ENCODE results near the gene PRG2. TPM values are rescaled to one million over a fixed set of nuclear protein-coding genes. Genes with fewer than 3 reads are reported as not detected.

Gene PRG2
- total and polyA plus RNA-seq, 2 donors (not counting 1 experiment from before 2014, with no cell fraction given): 0.07 TPM; not detected in 1

DNA sequence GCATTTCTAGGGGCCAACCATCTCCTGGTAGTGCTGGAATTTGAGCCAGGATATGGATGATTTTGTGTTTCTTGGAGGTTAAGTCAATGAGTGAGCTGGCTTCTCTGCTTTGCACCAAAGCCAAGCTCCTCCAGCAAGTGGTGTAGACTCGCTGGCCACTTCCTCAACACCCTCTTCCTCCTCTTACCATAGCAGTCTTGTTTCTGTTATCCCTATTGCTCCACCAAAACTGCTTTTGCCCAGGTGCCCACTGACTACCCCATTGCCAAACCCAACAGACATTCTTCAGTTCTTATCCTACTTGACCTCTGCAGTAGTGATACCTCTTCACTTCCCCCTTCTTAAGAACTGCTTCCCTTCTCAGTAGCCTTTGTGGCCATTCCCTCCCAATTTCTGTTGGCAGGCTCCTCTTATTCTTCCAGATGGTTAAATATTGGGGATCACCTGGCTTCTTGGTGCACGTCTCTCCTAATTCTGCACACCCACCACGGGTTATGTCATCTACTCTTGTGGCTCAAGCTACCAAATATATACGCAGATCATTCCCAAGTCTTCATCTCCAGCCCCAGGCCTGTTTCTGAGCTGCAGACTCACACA lies 7.0 kb upstream of the PRG2 start:
- no peaks in the 10 kb centered on the region for H3K79me2 ChIP-seq (ENCODE audit: control insufficient read depth, insufficient read depth, low read length)
- ChIA-PET CTCF (interaction anchor here (1.4 kb wide), 1 partner anchor 52 kb away, joined by 3 read pairs; no protein-coding TSS in a partner anchor), POLR2A (interaction anchor here (0.6 kb wide), 1 partner anchor 95 kb away, joined by 15 read pairs; no protein-coding TSS in a partner anchor)
- no peaks in the 10 kb centered on the region for H4K20me1 ChIP-seq (ENCODE audit: control insufficient read depth, insufficient read depth, low read length, poor library complexity, severe bottlenecking)
- no peaks in the 10 kb centered on the region for H3K36me3 ChIP-seq (replicated peaks in 1 of 2; ENCODE audit: control extremely low read depth in 1 of 2, control insufficient read depth in 1 of 2, extremely low read depth in 1 of 2, insufficient read depth in 2 of 2, low read length in 1 of 2)
- Mint-ChIP-seq H3K27ac (no peak overlapping the region), H3K27me3 (no peaks in the 10 kb centered on the region), H3K4me1 (no peaks in the 10 kb centered on the region), H3K4me3 (no peak overlapping the region), H3K9me3 (ENCODE audit: insufficient read depth) (no peaks in the 10 kb centered on the region)
- H3K4me1 ChIP-seq (ENCODE audit: control insufficient read depth in 2 of 2, insufficient read depth in 2 of 2, low read length in 2 of 2): no peaks in the 10 kb centered on the region
- DNase-seq (no peak), ATAC-seq (ENCODE audit: low read depth) (no peak)
- WGBS (ENCODE audit: insufficient coverage): 78% methylated on average over 3 of the region's 4 CpGs
- TF ChIP-seq CTCF (IDR thresholded peaks at IDR 0.05) (no peak), EZH2 (IDR thresholded peaks at IDR 0.05; ENCODE audit: borderline replicate concordance, insufficient read depth, low read depth, low read length, poor library complexity, severe bottlenecking) (no peak)
- no peak overlapping the region for H3K4me3 ChIP-seq (ENCODE audit: control extremely low read depth in 1 of 5, extremely low read depth in 1 of 5, insufficient read depth in 1 of 5, low read depth in 2 of 5, low read length in 4 of 5)
- no peaks in the 10 kb centered on the region for H3K9me3 ChIP-seq (ENCODE audit: control extremely low read depth in 1 of 3, control insufficient read depth in 2 of 3, insufficient read depth in 1 of 3, low read length in 2 of 3)
- intact Hi-C loops (cut with micrococcal nuclease): no loop called here
- no peaks in the 10 kb centered on the region for H3K27me3 ChIP-seq (replicated peaks in 1 of 4; ENCODE audit: control extremely low read depth in 1 of 4, control insufficient read depth in 3 of 4, insufficient read depth in 4 of 4, low read length in 3 of 4)
- no peak overlapping the region for H3K9ac ChIP-seq (ENCODE audit: low read length)
- no peak overlapping the region for H3K27ac ChIP-seq (ENCODE audit: low read length in 2 of 2)
- no peak overlapping the region for H3K4me2 ChIP-seq (replicated peaks; ENCODE audit: low read depth, low read length, poor library complexity, severe bottlenecking)
- no peak overlapping the region for H2AFZ ChIP-seq (ENCODE audit: insufficient read depth, low read depth, low read length, poor library complexity, severe bottlenecking)

DNA sequence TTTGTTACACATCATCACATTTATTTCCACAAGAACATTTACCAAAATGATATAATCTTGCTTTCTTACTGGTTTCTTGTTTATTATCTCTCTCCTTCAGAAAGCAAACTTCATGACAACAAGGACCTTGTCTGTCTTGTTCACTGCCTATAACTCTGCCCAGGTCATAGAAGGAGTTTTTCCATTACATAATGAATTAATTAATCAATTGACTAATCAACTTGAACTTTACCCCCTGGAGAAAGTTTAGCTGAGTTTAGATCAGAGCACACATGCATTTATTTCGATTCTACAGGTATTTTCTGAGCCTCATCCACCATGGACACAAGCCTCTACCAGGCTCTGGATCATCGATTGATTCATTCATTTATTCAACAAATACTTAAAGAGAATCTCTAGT lies 6.3 kb upstream of the PRG2 start:
- Histone ChIP-seq H3K4me3 (ENCODE audit: control extremely low read depth in 1 of 5, extremely low read depth in 1 of 5, insufficient read depth in 1 of 5, low read depth in 2 of 5, low read length in 4 of 5) (no peak overlapping the region), H3K27ac (ENCODE audit: low read length in 2 of 2) (no peak overlapping the region), H3K9me3 (ENCODE audit: control extremely low read depth in 1 of 3, control insufficient read depth in 2 of 3, insufficient read depth in 1 of 3, low read length in 2 of 3) (no peaks in the 10 kb centered on the region), H3K9ac (ENCODE audit: low read length) (no peak overlapping the region), H3K79me2 (ENCODE audit: control insufficient read depth, insufficient read depth, low read length) (no peaks in the 10 kb centered on the region), H3K4me1 (ENCODE audit: control insufficient read depth in 2 of 2, insufficient read depth in 2 of 2, low read length in 2 of 2) (no peaks in the 10 kb centered on the region), H3K4me2 (replicated peaks; ENCODE audit: low read depth, low read length, poor library complexity, severe bottlenecking) (no peak overlapping the region), H3K27me3 (replicated peaks in 1 of 4; ENCODE audit: control extremely low read depth in 1 of 4, control insufficient read depth in 3 of 4, insufficient read depth in 4 of 4, low read length in 3 of 4) (no peaks in the 10 kb centered on the region), H2AFZ (ENCODE audit: insufficient read depth, low read depth, low read length, poor library complexity, severe bottlenecking) (no peak overlapping the region), H3K36me3 (replicated peaks in 1 of 2; ENCODE audit: control extremely low read depth in 1 of 2, control insufficient read depth in 1 of 2, extremely low read depth in 1 of 2, insufficient read depth in 2 of 2, low read length in 1 of 2) (no peaks in the 10 kb centered on the region), H4K20me1 (ENCODE audit: control insufficient read depth, insufficient read depth, low read length, poor library complexity, severe bottlenecking) (no peaks in the 10 kb centered on the region)
- intact Hi-C loops (cut with micrococcal nuclease): no loop called here
- H3K27me3 Mint-ChIP-seq: no peaks in the 10 kb centered on the region
- DNase-seq (no peak), ATAC-seq (ENCODE audit: low read depth) (no peak)
- H3K27ac Mint-ChIP-seq: no peak overlapping the region
- H3K9me3 Mint-ChIP-seq (ENCODE audit: insufficient read depth): no peaks in the 10 kb centered on the region
- POLR2A ChIA-PET: no interaction called here
- no CpG with 5 or more reads among the region's 2 CpGs for WGBS (ENCODE audit: insufficient coverage)
- TF ChIP-seq CTCF (IDR thresholded peaks at IDR 0.05) (no peak), EZH2 (IDR thresholded peaks at IDR 0.05; ENCODE audit: borderline replicate concordance, insufficient read depth, low read depth, low read length, poor library complexity, severe bottlenecking) (no peak)
- H3K4me1 Mint-ChIP-seq: no peaks in the 10 kb centered on the region
- H3K4me3 Mint-ChIP-seq: no peak overlapping the region
- CTCF ChIA-PET: interaction anchor here (1.4 kb wide), 1 partner anchor 51 kb away, joined by 3 read pairs; no protein-coding TSS in a partner anchor

Data from B cell (primary cell).